ENCODE measurements around the gene CHST4. TPM values are rescaled to one million over a fixed set of nuclear protein-coding genes. Genes with fewer than 3 reads are reported as not detected.

CHST4 gene
- total and polyA plus RNA-seq, 2 of the 4 experiments (the other 2 are of a cell fraction) = not detected

DNA sequence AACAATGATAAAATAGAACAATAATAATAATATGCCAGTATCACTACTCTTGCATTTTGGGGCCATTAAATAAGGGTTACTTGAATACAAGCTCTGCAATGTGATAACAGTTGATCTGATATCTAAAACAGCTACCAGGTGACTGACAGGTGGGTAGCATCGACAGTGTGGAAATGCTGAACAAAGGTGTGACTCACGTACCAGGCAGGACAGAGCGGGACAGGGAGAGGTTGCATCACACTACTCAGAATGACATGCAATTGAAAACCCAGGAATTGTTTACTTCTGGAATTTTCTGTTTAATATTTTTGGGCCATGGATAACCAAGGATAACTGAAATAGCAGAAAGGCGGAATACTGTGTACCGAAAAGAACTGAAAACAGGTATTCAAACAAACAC, 21.3 kb upstream of the CHST4 start:
- Histone ChIP-seq H3K4ac (ENCODE audit: low read depth, low read length) (no peak overlapping the region), H4K8ac (ENCODE audit: low read depth in 2 of 2, low read length in 2 of 2) (no peak overlapping the region), H4K20me1 (ENCODE audit: insufficient read depth, low read length) (no peaks in the 10 kb centered on the region), H3K4me3 (ENCODE audit: insufficient read depth, low read depth, low read length) (no peak overlapping the region), H3K23ac (ENCODE audit: low read depth, low read length) (no peak overlapping the region), H3K79me1 (ENCODE audit: low read depth in 1 of 2, low read length in 2 of 2) (no peaks in the 10 kb centered on the region), H2AK9ac (replicated peaks; ENCODE audit: low read depth, low read length, poor library complexity) (no peak overlapping the region), H3K27ac (ENCODE audit: insufficient read depth, low read length) (no peak overlapping the region), H3K18ac (ENCODE audit: low read depth, low read length) (no peak overlapping the region), H4K91ac (ENCODE audit: insufficient read depth, low read depth, low read length) (no peak overlapping the region), H3K36me3 (ENCODE audit: control insufficient read depth, insufficient read depth, low read length) (no peaks in the 10 kb centered on the region), H3K9me3 (ENCODE audit: control insufficient read depth, insufficient read depth, low read length) (no peaks in the 10 kb centered on the region), H3K9ac (ENCODE audit: low read depth, low read length) (no peak overlapping the region), H3K4me2 (ENCODE audit: low read depth, low read length) (no peak overlapping the region), H2BK20ac (ENCODE audit: low read depth, low read length) (no peak overlapping the region), H4K5ac (ENCODE audit: low read depth, low read length) (no peak overlapping the region), H3K9me1 (ENCODE audit: insufficient read depth, low read length) (no peaks in the 10 kb centered on the region), H2BK120ac (ENCODE audit: low read depth, low read length) (no peak overlapping the region), H2BK15ac (ENCODE audit: low read depth, low read length) (no peak overlapping the region), H2AFZ (replicated peaks; ENCODE audit: low read length, poor library complexity) (no peak overlapping the region), H3K14ac (replicated peaks; ENCODE audit: low read depth, low read length) (no peak overlapping the region), H3K4me1 (ENCODE audit: control insufficient read depth, insufficient read depth, low read length) (no peaks in the 10 kb centered on the region), H2BK5ac (ENCODE audit: low read depth, low read length, poor library complexity, severe bottlenecking) (no peak overlapping the region), H3K56ac (ENCODE audit: extremely low read depth, insufficient read depth, low read length) (no peak overlapping the region), H2AK5ac (ENCODE audit: low read depth, low read length) (no peak overlapping the region), H3K27me3 (ENCODE audit: control insufficient read depth, insufficient read depth, low read length) (no peaks in the 10 kb centered on the region; the same call in 1 of the 2 replicates)
- dilution Hi-C loops (cut with HindIII; ENCODE audit: low sequenced_read_pairs, unreplicated experiment) (no loop called here), intact Hi-C loops (cut with micrococcal nuclease) (no loop called here), in situ Hi-C loops (cut with MboI; ENCODE audit: low sequenced_read_pairs) (loop anchor here (5.0 kb wide), 1 partner anchor 93 kb away; no protein-coding TSS in a partner anchor)
- no TSS peak for BruUV-seq (replicated peaks)
- ATAC-seq (ENCODE audit: low read depth) (no peak), DNase-seq (no peak)
- TF ChIP-seq, protein P1, sequence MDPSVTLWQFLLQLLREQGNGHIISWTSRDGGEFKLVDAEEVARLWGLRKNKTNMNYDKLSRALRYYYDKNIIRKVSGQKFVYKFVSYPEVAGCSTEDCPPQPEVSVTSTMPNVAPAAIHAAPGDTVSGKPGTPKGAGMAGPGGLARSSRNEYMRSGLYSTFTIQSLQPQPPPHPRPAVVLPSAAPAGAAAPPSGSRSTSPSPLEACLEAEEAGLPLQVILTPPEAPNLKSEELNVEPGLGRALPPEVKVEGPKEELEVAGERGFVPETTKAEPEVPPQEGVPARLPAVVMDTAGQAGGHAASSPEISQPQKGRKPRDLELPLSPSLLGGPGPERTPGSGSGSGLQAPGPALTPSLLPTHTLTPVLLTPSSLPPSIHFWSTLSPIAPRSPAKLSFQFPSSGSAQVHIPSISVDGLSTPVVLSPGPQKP (IDR thresholded peaks at IDR 0.05; ENCODE audit: borderline replicate concordance, low read depth, low read length) = no peak
- TF ChIP-seq RAD21 (IDR thresholded peaks at IDR 0.05; ENCODE audit: low read length) (no peak), BHLHE40 (IDR thresholded peaks at IDR 0.05; ENCODE audit: low read depth, low read length) (no peak), FOS (IDR thresholded peaks at IDR 0.05; ENCODE audit: low read depth, low read length) (no peak)
- TF ChIP-seq, protein P2, sequence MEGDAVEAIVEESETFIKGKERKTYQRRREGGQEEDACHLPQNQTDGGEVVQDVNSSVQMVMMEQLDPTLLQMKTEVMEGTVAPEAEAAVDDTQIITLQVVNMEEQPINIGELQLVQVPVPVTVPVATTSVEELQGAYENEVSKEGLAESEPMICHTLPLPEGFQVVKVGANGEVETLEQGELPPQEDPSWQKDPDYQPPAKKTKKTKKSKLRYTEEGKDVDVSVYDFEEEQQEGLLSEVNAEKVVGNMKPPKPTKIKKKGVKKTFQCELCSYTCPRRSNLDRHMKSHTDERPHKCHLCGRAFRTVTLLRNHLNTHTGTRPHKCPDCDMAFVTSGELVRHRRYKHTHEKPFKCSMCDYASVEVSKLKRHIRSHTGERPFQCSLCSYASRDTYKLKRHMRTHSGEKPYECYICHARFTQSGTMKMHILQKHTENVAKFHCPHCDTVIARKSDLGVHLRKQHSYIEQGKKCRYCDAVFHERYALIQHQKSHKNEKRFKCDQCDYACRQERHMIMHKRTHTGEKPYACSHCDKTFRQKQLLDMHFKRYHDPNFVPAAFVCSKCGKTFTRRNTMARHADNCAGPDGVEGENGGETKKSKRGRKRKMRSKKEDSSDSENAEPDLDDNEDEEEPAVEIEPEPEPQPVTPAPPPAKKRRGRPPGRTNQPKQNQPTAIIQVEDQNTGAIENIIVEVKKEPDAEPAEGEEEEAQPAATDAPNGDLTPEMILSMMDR (conservative IDR thresholded peaks at IDR 0.05; ENCODE audit: low read depth, low read length) = no peak
- CTCF ChIA-PET = no interaction called here
- POLR2A ChIA-PET (ENCODE audit: unreplicated experiment) = no interaction called here
- 50% methylated on average over 2 of the region's 5 CpGs; no CpG with 5 or more reads in 1 of the 2 experiments for WGBS, 2 experiments (ENCODE audit: extremely low coverage in 2 of 2, insufficient read length in 1 of 2)

Data from IMR-90 (cell line).